Bronchial epithelial cell (primary cell): ENCODE measurements around the gene GAA. TPM values are rescaled to one million over a fixed set of nuclear protein-coding genes. Genes with fewer than 3 reads are reported as not detected.

Experiments
- DNase-seq: peaks from one replicate; pipeline ENCODE4 v3.0.0-alpha.2; 2010; ENCODE audit warnings: low read depth
- FAIRE-seq: peaks from 2 replicates; lab custom pipeline; 2011; peaks lifted over from hg19 to GRCh38; lab: Jason Lieb, UNC
- H3K27me3 ChIP-seq: 2 replicates; pipeline ENCODE4 v1.5.1; 2011; ENCODE audit warnings: low read length; ENCODE audit not compliant: control insufficient read depth, insufficient read depth
- H3K36me3 ChIP-seq: 2 replicates; pipeline ENCODE4 v1.5.1; 2011; ENCODE audit warnings: low read length; ENCODE audit not compliant: control insufficient read depth, insufficient read depth
- H3K4me3 ChIP-seq: 2 replicates; pipeline ENCODE4 v1.5.1; 2011; ENCODE audit warnings: mild to moderate bottlenecking, low read depth, low read length, control low read depth
- CTCF ChIP-seq: IDR thresholded peaks from 2 replicates; pipeline ENCODE4 v1.5.1; 2011; ENCODE audit warnings: mild to moderate bottlenecking, moderate library complexity, low read length, control low read depth, inconsistent platforms; ENCODE audit not compliant: insufficient read depth, severe bottlenecking
- total RNA-seq: library from RNA; depleted of rRNA; stranded (reverse); fragments of >200 nt; gene quantifications from 2 replicates; pipeline ENCODE4 v1.2.1, GENCODE V29; 2014

GAA gene
- total RNA-seq, 1 donor from 2014 or later, result 21.1 TPM

GRCh38 chr17:80160536-80160935, 59.2 kb downstream of the GAA start:
- peak; percentile 43 for FAIRE-seq

GRCh38 chr17:80163336-80163735, 62.0 kb downstream of the GAA start:
- no peaks in the 10 kb centered on the region for H3K36me3 ChIP-seq
- FAIRE-seq (no peak), DNase-seq (no peak)
- H3K4me3 ChIP-seq, result no peak overlapping the region
- no peak for TF ChIP-seq CTCF
- H3K27me3 ChIP-seq, result no peaks in the 10 kb centered on the region

More at GRCh38 chr17:80160536-80160935, 59.2 kb downstream of the GAA start:
- DNase-seq, result no peak
- TF ChIP-seq CTCF, result no peak
- Histone ChIP-seq H3K27me3 (no peaks in the 10 kb centered on the region), H3K4me3 (no peak overlapping the region), H3K36me3 (no peaks in the 10 kb centered on the region)

- Histone ChIP-seq H3K27me3 (no peaks in the 10 kb centered on the region), H3K36me3 (no peaks in the 10 kb centered on the region), H3K4me3 (no peak overlapping the region)
- TF ChIP-seq CTCF, result no peak
- DNase-seq, result no peak
- FAIRE-seq, result no peak
Measured at GRCh38 chr17:80164185-80164584, 62.8 kb downstream of the GAA start.

GRCh38 chr17:80166446-80166845, 65.1 kb downstream of the GAA start:
- no peak for DNase-seq
- no peak for FAIRE-seq
- H3K4me3 ChIP-seq, result no peak overlapping the region
- H3K27me3 ChIP-seq, result no peaks in the 10 kb centered on the region
- H3K36me3 ChIP-seq, result no peaks in the 10 kb centered on the region
- no peak for TF ChIP-seq CTCF

GRCh38 chr17:80168371-80168770, 67.0 kb downstream of the GAA start:
- DNase-seq (no peak), FAIRE-seq (no peak)
- Histone ChIP-seq H3K4me3 (no peak overlapping the region), H3K27me3 (no peaks in the 10 kb centered on the region), H3K36me3 (no peaks in the 10 kb centered on the region)
- TF ChIP-seq CTCF, result no peak

- no peak for FAIRE-seq
- no peak for DNase-seq
- TF ChIP-seq CTCF, result no peak
- Histone ChIP-seq H3K4me3 (no peak overlapping the region), H3K27me3 (no peaks in the 10 kb centered on the region), H3K36me3 (no peaks in the 10 kb centered on the region)
Measured at GRCh38 chr17:80169107-80169506, 67.7 kb downstream of the GAA start.

Other genes with a start within 250 kb of the GAA start
- gene TBC1D16, start 65.7 kb upstream of the GAA start, total RNA-seq, result 23.7 and 33.2 TPM in 2 replicates
- gene CCDC40, start 64.9 kb upstream of the GAA start, total RNA-seq, result 0.79 and 1.7 TPM in 2 replicates
- gene EIF4A3, start 45.5 kb downstream of the GAA start, total RNA-seq, result 101 and 176 TPM in 2 replicates
- 1.6 and 8.7 TPM in 2 replicates for gene CARD14, start 68.4 kb downstream of the GAA start, total RNA-seq
- gene SGSH, start 118.8 kb downstream of the GAA start, total RNA-seq, result 6.1 and 9.6 TPM in 2 replicates
- gene SLC26A11, start 118.8 kb downstream of the GAA start, total RNA-seq, result 1.3 and 2.6 TPM in 2 replicates
- 41.3 and 46.2 TPM in 2 replicates for gene RNF213, start 159.3 kb downstream of the GAA start, total RNA-seq